SKM-1 (cell line): ENCODE results near the gene DYRK2.
"Not testable (repeated sequence)": the region's sequence is repeated elsewhere in the genome, so short reads cannot be mapped to it uniquely, and the experiment has no call there.

ENCODE experiments used
- DNase-seq: peaks from one replicate; lab custom pipeline; 2025; ENCODE audit not compliant: unreplicated experiment; lab: John Stamatoyannopoulos, UW

Gene DYRK2

GRCh38 chr12:67669934-67670631 is 21.5 kb downstream of the DYRK2 start:
- no peak for DNase-seq

DNA sequence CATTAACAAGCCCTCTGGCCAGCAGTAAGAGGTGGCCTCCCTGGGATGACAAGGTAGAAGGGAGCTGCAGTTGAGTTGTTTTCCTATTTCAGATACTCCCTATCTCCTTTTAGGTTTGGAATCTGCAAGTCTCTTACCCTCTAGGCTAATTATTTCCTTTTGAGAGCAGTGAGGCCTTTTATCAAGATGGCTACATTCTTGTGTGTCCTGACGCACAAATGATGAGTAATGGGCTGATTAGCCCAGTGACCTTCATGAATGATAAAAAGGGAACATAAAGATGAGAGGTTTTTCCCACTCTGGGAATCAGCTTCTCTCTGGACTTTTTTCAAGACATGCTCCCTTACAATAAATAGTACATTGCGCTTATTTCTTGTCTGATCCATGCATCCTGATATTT is 22.9 kb downstream of the DYRK2 start:
- no peak for DNase-seq

- DNase-seq = no peak
These were observed 23.3 kb downstream of the DYRK2 start for GRCh38 chr12:67671892-67672291.

DNA sequence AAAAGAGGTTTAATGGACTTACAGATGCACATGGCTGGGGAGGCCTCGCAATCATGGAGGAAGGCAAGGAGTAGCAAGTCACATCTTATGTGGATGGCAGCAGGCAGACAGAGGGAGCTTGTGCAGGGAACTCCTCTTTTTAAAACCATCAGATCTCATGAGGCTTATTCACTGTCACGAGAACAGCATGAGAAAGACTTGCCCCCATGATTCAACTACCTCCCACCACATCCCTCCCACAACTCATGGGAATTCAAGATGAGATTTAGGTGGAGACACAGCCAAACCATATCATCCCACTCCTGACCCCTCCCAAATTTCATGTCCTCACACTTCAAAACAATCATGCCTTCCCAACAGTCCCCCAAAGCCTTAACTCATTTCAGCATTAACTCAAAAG is 24.0 kb downstream of the DYRK2 start:
- DNase-seq = not testable (repeated sequence)

DNA sequence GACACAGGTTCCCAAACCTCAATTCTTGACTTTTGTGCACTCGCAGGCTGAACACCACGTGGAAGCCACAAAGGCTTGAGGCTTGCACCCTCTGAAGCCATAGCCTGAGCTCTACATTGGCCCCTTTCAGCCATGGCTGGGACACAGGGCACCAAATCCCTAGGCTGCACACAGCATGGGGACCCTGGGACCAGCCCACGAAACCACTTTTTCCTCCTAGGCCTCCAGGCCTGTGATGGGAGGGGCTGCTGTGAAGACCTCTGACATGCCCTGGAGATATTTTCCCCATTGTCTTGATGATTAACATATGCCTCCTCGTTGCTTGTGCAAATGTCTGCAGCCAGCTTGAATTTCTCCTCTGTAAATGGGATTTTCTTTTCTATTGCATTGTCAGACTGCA is 25.0 kb downstream of the DYRK2 start:
- DNase-seq = not testable (repeated sequence)

- no peak for DNase-seq
These were observed 25.9 kb downstream of the DYRK2 start for GRCh38 chr12:67674417-67674816.

DNA sequence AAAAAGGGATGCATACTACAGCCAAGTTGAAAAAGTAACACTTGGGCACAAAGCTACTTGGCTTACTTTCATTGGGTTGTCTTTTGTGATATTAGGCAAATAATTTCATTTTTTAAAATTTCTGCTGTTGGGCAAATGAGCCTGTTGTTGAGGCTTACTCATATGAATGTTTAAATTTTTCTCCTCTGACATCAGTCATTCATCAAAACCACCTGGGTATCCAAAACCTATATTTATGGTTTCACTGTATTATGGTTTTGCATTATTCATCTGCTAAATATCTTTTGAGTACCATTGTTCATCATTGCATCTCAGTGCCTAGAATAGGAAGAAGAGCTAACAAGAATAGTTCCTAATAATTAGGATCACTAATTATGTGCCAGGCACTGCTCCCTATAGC is 28.1 kb downstream of the DYRK2 start:
- DNase-seq = no peak

GRCh38 chr12:67677166-67677565 is 28.6 kb downstream of the DYRK2 start:
- no peak for DNase-seq

- no peak for DNase-seq
These were observed 32.7 kb downstream of the DYRK2 start for GRCh38 chr12:67681105-67681778.

DNA sequence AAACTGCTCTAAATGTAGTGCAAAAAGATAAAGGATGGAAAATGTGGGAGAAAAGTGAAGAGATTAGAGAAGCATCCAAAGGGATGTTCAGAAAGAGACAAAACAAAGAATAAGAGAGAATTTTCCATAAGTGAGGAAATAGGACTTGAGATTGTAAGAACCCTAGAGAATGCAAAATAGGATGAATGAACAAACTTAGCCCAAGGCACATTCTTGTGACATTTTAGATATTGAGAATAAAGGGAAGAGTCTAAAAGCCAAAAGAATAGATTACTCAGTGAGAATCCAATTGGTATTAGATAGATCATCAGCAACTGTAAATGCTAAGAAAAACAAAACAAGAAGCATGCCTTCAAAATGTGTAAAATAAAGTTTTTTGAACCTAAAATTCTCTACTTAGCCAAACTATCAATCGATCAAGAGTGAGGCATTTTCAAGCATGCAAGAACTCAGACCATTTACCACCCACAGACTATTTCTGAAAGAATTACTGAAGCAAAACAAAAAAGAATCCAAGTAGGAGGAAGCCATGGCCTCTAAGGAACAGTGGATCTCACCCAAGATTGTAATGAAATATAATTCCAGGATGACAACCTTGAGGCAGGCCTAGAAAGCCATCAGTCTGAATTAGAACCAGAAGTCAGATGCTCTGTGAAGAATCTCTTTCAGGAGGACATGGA is 33.5 kb downstream of the DYRK2 start:
- DNase-seq = no peak

GRCh38 chr12:67689385-67689784 is 40.8 kb downstream of the DYRK2 start:
- DNase-seq = no peak

DNA sequence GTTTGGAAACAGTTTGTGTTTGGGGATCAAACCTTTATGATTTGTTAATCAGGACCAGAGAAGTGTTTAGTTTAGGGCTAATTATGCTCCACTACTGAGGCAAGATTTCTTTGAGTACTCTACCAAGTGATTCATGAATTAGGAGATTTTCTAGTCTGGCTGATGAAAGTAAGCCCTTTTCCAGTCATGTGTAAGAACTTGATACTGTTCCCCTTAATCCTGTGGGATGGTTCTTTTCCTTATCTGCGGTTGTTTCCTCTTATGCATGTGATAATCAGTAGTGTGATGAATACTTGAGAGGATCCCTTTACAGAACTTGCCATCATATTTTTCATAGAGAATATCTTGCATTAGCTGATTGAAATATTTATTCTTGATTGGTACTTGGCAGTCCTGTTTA is 42.1 kb downstream of the DYRK2 start:
- DNase-seq = no peak

DNA sequence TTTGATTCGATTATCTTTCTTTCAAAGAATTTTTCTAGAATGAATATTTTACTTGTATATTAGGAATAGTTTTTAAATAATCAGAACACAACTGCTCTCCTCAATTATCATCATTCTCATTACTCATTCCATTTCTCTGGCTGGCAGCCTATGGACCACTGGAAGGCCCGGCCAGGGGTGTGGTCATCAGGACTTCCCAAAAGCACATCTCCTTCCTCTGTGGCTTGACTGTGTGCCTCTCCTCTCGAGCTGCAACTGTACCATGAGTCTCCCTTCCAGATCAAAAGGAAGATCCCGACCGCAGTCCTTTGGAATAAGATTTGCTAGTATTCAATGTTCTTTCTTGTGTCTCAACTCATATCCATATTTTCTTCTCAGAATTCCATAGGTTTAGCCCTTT is 42.7 kb downstream of the DYRK2 start:
- no peak for DNase-seq

GRCh38 chr12:67692135-67692534 is 43.6 kb downstream of the DYRK2 start:
- no peak for DNase-seq

DNA sequence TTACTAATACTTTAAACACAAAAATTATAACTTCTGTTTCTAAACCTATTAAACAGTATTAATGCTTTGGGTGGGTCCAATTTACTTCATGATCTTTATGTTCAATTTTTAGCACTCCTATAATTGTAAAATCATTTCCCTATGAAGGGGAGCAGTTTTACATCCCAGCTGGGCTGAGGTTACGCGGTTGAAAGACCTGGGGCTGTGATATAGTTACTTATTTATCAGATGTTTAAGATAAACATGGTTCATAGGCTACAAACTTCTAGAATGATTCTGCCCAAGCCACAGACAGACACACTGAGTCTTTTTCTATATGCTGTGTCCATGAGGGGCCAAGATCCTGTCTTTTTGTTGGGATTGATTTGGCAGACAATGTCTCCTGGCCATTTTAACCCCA is 44.4 kb downstream of the DYRK2 start:
- no peak for DNase-seq

DNA sequence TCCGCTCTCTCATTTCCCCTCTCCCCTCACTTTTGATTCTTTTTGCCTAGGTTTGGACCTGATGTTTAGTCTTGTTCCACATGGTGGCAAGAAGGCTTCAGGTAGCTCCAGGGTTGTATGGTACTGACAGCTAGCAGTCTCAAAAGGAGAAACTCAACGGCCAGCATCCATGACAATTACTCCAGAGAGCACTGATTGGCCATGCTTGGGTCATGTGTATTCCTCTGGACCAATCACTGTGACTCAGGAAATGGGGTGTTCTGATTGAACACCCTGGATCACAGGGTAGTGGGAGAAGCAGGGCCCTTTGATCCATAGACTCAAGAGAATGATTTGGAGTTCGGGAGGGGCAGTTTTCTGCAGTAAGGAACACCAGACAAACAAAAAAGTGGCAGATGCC is 45.3 kb downstream of the DYRK2 start:
- no peak for DNase-seq

GRCh38 chr12:67694306-67694900 is 45.9 kb downstream of the DYRK2 start:
- DNase-seq = no peak

- DNase-seq = no peak
These were observed 47.4 kb downstream of the DYRK2 start for GRCh38 chr12:67695974-67696373.

DNA sequence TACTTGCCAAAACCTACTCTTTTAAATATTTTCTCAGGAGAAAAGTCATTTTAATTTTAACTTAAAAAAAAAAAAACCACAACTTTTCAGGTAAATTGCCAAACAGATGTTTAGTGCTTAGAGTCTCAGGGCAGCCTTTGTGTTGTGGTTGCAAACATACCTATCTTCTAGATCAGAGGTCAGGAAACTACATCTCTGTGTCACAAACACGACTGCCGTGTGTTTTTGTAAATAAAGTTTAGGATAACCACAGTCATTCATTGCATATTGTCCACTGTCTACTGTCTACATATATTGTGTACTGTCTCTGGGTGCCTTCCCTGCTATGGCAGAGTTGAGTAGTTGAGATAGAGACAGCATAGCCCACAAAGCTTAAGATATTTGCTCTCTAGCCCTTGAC is 48.9 kb downstream of the DYRK2 start:
- no peak for DNase-seq

GRCh38 chr12:67697967-67698366 is 49.4 kb downstream of the DYRK2 start:
- no peak for DNase-seq

- no peak for DNase-seq
These were observed 50.4 kb downstream of the DYRK2 start for GRCh38 chr12:67698672-67699581.
